HG03432 (cell line): ENCODE measurements around the gene ZFP92.

Source experiments
- ATAC-seq: cut with Tn5 transposase; IDR thresholded peaks from one replicate; pipeline ENCODE4 v1.9.1; 2021; ENCODE audit warnings: mild to moderate bottlenecking, moderate library complexity; ENCODE audit not compliant: unreplicated experiment

The ZFP92 gene

DNA sequence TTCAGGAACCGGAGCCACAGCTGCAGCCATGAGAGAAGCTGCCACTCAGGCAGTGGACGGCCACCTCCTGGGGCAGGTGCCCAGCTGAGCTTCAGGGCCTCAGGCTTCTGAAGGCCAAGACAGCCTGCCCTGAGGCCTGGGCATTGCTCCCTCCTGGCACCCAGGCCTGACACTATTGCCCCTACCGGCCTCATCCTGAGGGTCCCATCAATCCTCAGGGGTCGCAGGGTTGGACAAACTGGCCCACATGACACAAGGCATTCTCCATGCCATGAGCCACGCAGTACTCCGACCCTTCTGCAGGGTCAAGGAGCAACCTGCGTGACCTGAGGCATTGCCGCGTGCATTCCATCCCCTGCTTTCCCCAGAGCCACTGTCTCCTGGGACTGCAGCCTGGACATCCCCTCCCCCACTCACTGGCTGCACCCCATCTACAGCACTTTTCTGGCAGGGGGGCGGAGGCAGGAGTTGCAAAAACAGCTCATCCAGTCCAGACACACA, 3.0 kb upstream of the ZFP92 start:
- ATAC-seq = no peak

- no peak for ATAC-seq
These were observed 2.4 kb upstream of the ZFP92 start for GRCh38 chrX:153408871-153409351.

DNA sequence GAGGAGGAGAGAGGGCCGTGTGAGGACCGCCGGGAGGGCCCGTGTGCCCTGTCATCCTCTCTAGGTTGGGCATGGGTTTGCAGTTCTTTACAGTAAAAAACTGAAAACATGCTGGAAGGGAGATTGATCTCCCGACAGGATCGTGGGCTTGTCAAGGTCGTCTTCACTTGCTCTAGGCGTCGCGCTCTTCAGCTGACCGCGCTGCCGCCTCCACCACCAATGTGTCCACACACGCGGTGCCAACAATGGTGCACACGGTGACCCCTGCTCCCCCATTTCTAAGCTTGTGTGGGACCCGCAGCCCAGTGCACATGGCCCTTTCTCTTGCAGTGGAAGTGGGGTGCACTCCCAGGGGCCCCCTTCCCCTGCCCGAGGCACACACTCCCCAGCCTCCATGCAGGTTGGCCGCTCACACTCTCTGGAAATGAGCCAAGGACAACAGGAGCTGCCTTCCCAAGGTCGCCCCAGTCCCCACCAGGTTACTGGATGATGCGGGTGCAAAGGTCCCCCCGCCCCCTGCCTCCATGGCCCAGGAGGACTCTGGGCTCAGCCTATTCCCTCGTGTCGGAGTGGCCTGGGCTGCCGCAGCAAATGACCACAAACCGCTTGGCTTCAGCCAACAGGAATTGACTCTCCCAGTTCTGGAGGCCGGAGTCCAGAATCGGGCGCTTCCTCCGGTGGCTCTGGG, 1.7 kb upstream of the ZFP92 start:
- no peak for ATAC-seq

DNA sequence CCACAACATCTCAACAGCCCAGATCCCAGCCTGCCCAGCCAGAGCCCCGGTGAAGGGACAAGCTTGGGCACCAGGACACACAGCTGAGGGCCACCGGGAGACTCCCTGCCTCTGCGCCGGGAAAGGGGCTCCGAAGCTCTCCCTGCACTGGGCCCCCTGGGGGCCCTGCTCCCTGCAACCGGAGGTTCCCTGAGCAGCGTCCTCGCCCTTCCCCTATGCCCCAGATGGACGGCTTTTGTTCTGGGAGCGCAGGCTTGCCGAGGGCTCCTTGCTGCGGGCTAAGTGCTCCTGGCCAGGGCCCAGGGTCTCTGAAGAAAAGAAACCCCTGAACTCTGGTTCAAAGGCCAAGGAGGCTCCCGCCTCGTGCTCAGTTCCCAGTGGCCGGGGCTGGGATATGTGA, 899 bp upstream of the ZFP92 start:
- ATAC-seq = no peak

DNA sequence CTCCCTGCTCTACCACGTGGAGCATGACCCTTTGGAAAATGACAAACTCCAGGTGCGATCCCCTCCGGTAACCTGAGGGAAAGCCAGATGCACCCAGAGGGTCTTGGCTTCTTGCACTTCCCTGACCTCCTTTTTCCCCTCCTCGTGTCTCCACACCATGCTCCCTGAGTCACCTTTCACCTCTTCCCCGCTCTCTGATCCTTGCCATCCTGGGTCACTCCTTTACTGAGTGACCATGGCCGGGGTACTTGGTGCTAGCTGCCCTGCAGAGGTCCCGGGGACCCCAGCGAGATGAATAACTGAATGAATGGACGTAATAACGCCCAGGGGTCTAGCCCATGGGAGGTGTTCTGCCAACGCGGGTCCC, 401 bp upstream of the ZFP92 start:
- no peak for ATAC-seq

DNA sequence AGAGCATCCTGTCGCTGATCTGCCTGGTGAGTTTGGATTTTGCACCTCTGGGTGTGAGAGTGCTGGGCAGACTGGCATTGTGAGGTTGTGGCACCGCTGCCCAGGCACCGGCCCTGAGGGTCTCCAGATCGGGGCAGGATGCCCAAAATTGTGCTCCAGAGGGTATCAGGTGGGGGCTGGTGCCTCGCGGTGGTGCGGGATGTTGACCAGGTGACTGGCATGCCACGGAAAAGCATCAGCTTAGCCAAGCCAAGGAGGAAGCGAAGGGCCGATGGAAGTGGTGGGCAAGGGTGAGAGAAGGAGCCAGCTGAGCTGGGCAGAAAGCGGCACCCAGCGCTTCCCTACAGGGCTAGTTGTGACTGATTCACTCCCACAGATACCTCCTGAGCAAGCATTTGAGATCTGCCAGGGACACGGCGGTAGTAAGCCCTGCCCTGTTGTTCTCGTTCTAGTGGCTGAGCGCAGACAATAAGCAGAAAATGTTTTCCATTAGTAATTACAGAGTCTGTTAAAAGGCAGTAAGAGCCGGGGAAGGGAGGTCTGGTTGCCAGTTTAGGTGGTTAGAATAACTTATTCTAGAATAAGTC, 809 bp downstream of the ZFP92 start:
- no peak for ATAC-seq

DNA sequence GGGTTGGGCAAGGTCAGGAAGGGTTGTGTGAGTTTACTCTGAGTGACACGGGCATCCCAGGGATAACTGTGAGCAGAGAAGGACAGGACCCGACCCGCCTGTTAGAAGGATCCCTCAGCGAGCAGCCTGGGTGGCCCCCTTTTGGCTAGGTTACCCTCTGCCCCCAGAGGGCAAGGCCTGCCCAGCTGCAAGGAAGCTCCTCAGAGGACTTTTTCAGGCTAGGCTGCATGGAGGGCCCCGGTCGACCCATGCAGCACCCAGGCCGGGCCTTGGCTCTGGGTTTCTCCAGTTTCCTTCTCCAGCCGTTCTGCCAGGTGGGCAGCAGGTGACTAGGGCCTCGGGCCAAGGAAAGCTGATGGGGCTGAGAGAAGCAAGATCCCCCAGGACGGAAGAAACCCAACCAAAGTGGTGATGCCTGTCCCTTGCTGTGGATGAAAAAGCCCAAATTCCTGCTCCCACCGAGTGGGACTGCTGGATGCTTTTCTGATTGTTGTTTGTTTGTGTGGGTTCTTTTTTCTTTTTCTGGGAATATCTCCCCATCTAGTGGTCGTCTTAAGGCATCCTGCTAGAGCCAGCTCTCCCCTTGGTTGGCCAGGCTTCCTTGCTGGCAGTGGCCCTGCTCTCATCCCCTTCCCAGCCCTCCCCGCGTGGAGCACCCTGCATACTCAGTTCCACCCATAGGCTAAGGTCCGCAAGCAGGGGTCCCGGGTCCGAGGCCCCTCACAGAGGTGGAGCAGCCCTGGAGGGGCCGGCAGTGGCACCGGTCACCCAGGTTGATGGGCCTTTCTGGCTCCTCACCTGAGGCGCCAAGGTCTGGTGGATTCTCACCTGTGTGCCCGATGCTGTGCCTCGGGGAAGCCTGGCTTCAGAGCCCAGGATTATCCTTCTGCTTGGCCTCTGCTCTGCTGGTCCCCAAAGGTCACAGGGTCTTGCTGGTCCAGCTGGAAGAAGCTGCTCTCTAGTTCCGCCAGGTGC, 1.8 kb downstream of the ZFP92 start:
- no peak for ATAC-seq

DNA sequence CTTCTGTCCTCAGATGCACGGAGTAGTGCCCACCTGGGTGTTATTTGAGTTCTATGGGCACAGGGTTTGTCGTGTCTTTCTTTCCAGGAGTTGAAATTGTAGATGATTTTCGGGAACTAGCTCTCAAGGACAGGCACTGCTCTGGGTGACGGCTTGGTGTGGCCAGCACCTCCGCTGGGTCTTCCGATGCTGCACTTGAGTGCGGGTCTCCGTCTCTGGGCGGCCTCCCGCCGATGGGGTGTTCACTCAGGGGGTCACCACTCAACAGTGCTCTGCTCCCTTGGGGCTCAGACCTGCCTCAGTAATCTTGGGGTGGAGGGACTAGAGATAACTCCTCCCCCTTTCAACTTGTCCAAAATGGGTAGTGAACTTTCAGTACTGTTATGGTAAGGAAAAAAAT, 2.5 kb downstream of the ZFP92 start:
- no peak for ATAC-seq

DNA sequence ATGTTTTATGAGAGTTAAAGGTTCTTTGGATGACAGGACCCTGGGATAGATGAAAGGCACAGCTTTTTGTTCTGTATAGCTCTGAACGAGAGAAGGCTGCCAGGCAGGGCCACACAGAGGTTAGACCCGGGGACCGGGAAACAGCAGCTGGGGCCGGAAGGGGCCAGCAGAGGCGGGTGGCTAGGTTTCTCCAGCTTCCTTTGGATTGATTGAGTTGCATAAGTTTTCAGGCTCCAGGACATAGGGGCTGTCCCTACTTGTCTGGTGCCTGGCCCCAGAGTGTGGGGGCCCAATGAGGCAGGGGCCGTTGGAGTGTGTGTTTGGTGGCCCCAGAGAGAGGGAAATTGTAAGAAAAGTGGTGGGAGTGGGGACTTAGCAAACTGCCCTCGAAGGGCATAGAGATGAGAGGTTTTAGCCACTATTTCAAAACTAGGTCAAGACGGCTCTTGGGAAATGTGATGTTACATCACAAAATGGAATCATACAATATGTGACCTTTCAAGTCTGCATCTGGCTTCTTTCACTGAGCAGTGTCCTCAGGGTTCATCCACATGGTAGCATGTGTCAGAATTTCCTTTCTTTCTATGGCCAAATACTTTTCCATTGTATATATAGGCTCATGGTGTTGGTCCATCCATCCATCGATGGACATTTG, 3.7 kb downstream of the ZFP92 start:
- no peak for ATAC-seq

GRCh38 chrX:153416781-153417450, 5.6 kb downstream of the ZFP92 start:
- ATAC-seq = no peak

- no peak for ATAC-seq
These were observed 6.4 kb downstream of the ZFP92 start for GRCh38 chrX:153417637-153418036.

- no peak for ATAC-seq
These were observed 9.8 kb downstream of the ZFP92 start for GRCh38 chrX:153420851-153421599.

DNA sequence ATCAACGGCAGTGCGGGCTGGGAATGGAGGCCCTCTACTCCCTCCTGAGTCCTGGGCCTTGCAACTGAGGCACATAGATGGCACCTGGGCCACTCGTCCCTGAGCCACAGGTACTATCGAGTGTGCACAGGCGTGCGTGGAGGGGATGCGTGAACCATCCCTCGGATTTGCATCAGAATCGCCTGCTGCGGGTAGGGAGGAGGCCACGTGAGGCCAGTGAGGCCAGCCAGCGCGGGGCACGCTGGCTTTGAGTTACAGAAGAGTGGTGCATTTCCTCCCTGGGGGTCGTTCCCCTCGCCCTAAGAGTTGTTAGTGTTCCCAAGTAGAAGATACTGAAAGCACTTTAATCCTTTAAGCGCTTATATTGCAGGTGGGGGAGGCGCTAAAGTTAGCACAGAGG, 10.6 kb downstream of the ZFP92 start:
- no peak for ATAC-seq

GRCh38 chrX:153423652-153424051, 12.4 kb downstream of the ZFP92 start:
- ATAC-seq = no peak

- ATAC-seq = no peak
These were observed 14.9 kb downstream of the ZFP92 start for GRCh38 chrX:153426204-153426603.

DNA sequence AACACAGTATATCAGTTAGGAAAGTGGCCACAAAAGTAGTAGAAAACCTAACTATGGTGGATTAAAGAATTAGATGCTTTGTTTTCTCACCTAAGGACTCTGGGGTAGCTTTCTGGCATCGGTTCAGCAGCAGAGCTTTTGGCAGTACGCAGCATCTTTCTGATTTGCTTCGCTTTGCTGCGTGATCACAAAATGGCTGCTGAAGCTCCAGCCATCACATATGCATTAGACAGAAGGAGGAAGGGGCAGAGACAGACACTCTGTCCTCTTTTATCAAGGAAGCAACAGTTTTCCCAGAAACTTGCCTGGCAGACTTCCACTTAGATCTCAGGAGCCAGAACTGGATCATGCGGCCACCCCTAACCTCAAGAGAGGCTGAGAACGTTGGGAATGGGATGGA, 19.5 kb downstream of the ZFP92 start:
- no peak for ATAC-seq

- no peak for ATAC-seq
These were observed 21.9 kb downstream of the ZFP92 start for GRCh38 chrX:153433161-153433680.

DNA sequence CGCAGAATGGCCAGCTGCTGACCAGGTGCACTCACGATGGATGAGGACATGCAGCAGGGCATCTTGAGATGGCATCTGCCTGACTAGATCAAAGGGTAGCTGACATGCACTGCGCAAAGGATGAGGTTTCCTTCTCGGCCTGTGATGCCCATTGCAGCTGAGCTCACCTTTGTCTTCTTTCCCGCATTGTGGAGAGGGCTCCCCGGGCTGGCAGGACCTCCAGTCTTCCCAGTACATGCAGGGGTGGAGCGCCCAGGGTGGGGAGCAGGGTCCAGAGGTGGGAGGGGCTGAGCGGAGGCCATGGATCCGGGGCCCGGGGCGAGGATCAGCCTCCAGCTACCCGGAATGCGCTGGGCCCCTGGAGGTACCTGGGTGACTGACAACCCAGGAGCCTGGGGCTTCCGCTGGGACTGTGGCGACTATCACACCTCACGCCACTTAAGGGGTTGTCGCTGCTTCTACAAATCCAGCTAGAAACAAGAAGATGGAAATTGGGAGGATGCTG, 22.6 kb downstream of the ZFP92 start:
- no peak for ATAC-seq

DNA sequence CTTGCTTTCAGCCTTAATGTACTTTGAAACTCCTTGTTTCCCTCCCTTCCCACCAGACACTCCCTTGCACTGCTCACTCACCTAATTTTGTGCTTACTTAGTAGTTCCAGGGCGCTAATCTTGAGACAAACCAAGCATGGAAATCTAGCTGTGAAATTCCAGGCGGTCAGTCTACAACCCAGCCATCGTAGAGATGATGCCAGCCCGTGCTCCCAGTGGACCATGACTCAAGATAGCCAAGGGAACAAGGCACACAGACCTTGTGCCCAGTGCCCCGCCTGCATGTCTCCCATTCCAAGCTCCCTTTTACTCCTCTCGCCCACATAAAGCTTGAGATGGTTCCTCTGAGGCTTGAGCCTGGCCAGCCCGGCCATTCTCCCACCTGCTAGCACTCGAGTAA, 23.5 kb downstream of the ZFP92 start:
- ATAC-seq = no peak
